Vagina (tissue), 2 donors: ENCODE results near the gene KRT81. TPM values are rescaled to one million over a fixed set of nuclear protein-coding genes. Genes with fewer than 3 reads are reported as not detected.

Source experiments
- DNase-seq, 2 donors: peaks; one replicate each; pipeline ENCODE4 v3.0.0-alpha.2; 2017; ENCODE audit errors: extremely low spot score in 2 of 2
- H3K27ac ChIP-seq: fragments of 200-600 bp; sonication (generic); one replicate; pipeline ENCODE4 v1.5.1; 2019
- H3K27me3 ChIP-seq: fragments of 200-600 bp; sonication (generic); one replicate; pipeline ENCODE4 v1.5.1; 2019
- H3K36me3 ChIP-seq, 2 donors: fragments of 200-600 bp; sonication (generic); one replicate each; pipeline ENCODE4 v1.5.1; 2017 to 2019
- H3K4me1 ChIP-seq: fragments of 200-600 bp; sonication (generic); one replicate; pipeline ENCODE4 v1.5.1; 2019
- H3K4me3 ChIP-seq, 2 donors: fragments of 200-600 bp; sonication (generic); 1 replicate in 1 of 2; 2 replicates in 1 of 2; pipeline ENCODE4 v1.5.1; 2016 to 2019
- H3K9me3 ChIP-seq: fragments of 200-600 bp; sonication (generic); one replicate; pipeline ENCODE4 v1.5.1; 2019
- CTCF ChIP-seq, 3 experiments: fragments of 450-650 bp in 2 of 3; fragments of 200-600 bp in 1 of 3; sonication (generic) in 1 of 3; IDR thresholded peaks; one replicate each; pipeline ENCODE4 v1.5.1; 2017 to 2019; ENCODE audit warnings: antibody characterized with exemption in 3 of 3, mild to moderate bottlenecking in 2 of 3, moderate library complexity in 2 of 3
- POLR2A ChIP-seq, 2 donors: fragments of 450-650 bp; IDR thresholded peaks; one replicate each; pipeline ENCODE4 v1.6.1; 2017; ENCODE audit warnings: antibody characterized with exemption in 2 of 2, mild to moderate bottlenecking in 2 of 2, moderate library complexity in 2 of 2
- POLR2AphosphoS5 ChIP-seq, 2 donors: sonication (generic); formaldehyde crosslinking; IDR thresholded peaks; one replicate each; pipeline ENCODE4 v1.9.0; 2017; ENCODE audit warnings: antibody characterized with exemption in 2 of 2, mild to moderate bottlenecking in 2 of 2, low read depth in 1 of 2; ENCODE audit not compliant: insufficient read depth in 1 of 2
- intact Hi-C: fragments of 100-400 bp; cut with DNase I; formaldehyde crosslinking; loops from one replicate; pipeline ENCODE4 v1.15.1; 2023
- total RNA-seq: library from RNA; depleted of rRNA; stranded (reverse); fragments of >200 nt; gene quantifications from one replicate; pipeline ENCODE4 v1.2.3, GENCODE V29; 2016

KRT81 gene
- total RNA-seq, 1 donor from 2014 or later, result not detected

DNA sequence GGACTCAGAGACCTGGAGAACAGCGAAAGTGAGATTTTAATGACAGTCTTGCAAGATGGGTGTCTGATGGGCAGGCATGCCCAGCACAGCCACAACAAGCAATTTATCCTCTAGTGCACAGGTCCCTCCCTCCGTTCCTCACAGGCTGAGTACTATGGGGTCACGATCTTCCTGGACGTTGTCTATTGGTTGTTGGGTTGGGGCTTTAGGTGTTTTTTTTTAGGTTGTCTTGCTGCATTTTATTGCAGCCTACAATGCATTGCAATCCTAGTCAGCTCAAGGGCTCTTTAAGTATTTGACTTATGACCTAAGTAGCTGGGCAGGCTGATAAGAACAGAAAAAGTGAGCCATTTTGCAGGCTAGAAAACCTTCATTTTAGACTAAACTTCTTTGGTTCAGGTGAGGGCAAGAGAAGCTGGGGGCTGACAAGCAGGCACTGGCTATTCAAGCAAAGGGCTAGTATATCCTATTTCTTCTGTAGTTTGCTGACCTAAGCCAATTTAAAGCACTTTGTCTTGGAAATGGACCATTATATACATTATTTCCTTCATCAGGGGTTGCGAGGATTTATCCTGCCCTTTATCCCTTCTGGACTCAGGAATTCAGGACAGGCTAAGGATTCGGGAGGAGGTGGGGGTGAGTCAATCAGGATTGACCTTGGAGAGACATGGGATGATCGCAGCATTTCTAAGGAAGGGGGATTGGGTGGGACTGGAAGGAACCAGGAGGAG, 52.3 kb downstream of the KRT81 start:
- Histone ChIP-seq H3K4me3 (no peak overlapping the region), H3K36me3 (no peaks in the 10 kb centered on the region), H3K9me3 (no peaks in the 10 kb centered on the region), H3K27me3 (no peaks in the 10 kb centered on the region), H3K4me1 (peaks cover 12% of the 10 kb centered on the region), H3K27ac (no peak overlapping the region)
- TF ChIP-seq POLR2A (IDR thresholded peaks at IDR 0.05) (no peak), POLR2AphosphoS5 (IDR thresholded peaks at IDR 0.05; ENCODE audit: insufficient read depth in 1 of 2, low read depth in 1 of 2) (no peak), CTCF (IDR thresholded peaks at IDR 0.05) (no peak)
- no peak for DNase-seq
- intact Hi-C loops, result no loop called here

DNA sequence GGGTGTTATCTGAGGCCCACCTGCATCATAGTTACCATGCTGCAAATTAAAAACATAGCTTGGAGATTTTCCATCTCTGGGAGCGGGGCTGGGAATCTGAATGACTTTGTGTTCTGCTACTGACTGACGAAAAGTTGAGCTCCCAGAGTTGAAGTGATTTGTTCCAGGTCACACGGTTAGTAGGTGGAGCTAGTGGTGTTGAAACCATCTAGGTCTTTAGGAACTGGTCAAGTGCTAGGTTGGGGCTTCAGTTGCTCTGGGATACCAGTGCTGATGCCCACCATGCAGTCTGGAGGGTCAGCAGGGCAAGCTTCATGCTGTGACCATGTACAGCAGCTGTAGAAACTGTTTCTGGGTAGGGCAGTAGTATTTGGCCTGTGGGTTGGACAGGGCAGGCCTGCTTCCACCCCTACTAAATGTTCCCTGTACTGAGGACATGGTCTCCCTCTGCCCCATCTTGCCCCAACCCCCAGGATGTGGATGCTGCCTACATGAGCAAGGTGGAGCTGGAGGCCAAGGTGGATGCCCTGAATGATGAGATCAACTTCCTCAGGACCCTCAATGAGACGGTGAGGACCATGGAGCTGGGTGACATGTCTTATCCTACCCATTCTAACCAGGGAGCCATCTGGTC, 53.0 kb downstream of the KRT81 start:
- Histone ChIP-seq H3K27me3 (no peaks in the 10 kb centered on the region), H3K4me1 (peaks cover 12% of the 10 kb centered on the region), H3K4me3 (no peak overlapping the region), H3K9me3 (no peaks in the 10 kb centered on the region), H3K27ac (no peak overlapping the region), H3K36me3 (no peaks in the 10 kb centered on the region)
- no peak for DNase-seq
- intact Hi-C loops, result no loop called here
- TF ChIP-seq POLR2A (IDR thresholded peaks at IDR 0.05) (no peak), POLR2AphosphoS5 (IDR thresholded peaks at IDR 0.05; ENCODE audit: insufficient read depth in 1 of 2, low read depth in 1 of 2) (no peak), CTCF (IDR thresholded peaks at IDR 0.05) (no peak)

DNA sequence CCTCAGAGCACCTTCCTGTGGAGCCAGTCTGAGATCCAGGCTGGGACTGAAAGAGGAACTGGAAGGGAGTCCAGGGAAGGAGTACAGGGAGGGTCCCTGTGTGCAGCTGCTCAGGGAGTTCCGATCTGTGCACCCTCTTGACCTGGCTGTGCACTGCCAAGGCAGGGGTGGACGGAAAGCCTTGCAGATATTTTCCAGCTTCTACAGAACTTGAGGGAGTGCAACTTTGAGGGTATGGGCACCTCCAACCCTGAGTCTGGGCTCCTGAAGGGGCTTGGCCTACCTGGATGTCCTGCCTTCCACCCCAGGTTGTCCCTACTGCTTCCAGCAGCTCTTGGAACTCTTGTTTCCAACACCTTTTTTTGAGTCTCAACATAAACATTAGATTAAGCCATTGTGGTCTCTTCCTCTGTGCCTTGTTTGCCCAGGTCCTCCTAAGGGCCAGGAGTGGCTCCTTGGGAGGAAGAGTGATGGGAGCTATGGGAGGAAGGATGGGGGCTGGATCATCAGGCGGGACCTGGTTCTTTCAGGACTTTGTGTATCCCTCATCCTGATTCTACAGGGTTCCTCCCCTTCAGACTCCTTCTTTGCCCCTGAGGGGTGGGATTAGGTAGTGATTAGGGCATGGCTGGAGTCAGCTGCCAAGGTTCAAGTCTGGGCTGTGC, 54.8 kb downstream of the KRT81 start:
- Histone ChIP-seq H3K4me3 (no peak overlapping the region), H3K36me3 (no peaks in the 10 kb centered on the region), H3K9me3 (no peaks in the 10 kb centered on the region), H3K4me1 (peaks cover 24% of the 10 kb centered on the region), H3K27ac (no peak overlapping the region), H3K27me3 (no peaks in the 10 kb centered on the region)
- TF ChIP-seq POLR2AphosphoS5 (IDR thresholded peaks at IDR 0.05; ENCODE audit: insufficient read depth in 1 of 2, low read depth in 1 of 2) (no peak), CTCF (IDR thresholded peaks at IDR 0.05) (no peak), POLR2A (IDR thresholded peaks at IDR 0.05) (no peak)
- intact Hi-C loops, result no loop called here
- no peak for DNase-seq

Other genes starting within 250 kb of the KRT81 start
- gene NR4A1, start 240.1 kb downstream of the KRT81 start, total RNA-seq, result 465 TPM
- 27.7 TPM for gene ATG101, start 221.6 kb downstream of the KRT81 start, total RNA-seq
- gene SMIM41, start 211.8 kb downstream of the KRT81 start, total RNA-seq, result 1.5 TPM
- 7.9 TPM for gene KRT80, start 99.5 kb downstream of the KRT81 start, total RNA-seq
- gene KRT7, start 58.3 kb downstream of the KRT81 start, total RNA-seq, result 7.6 TPM
- not detected for gene KRT86, start 16.9 kb downstream of the KRT81 start, total RNA-seq
- not detected for gene KRT83, start 29.9 kb upstream of the KRT81 start, total RNA-seq
- not detected for gene KRT85, start 75.9 kb upstream of the KRT81 start, total RNA-seq
- not detected for gene KRT84, start 94.1 kb upstream of the KRT81 start, total RNA-seq
- not detected for gene KRT82, start 114.8 kb upstream of the KRT81 start, total RNA-seq
- gene KRT75, start 142.8 kb upstream of the KRT81 start, total RNA-seq, result not detected
- 184 TPM for gene KRT6B, start 160.6 kb upstream of the KRT81 start, total RNA-seq
- 257 TPM for gene KRT6C, start 182.3 kb upstream of the KRT81 start, total RNA-seq
- 7,258 TPM for gene KRT6A, start 201.7 kb upstream of the KRT81 start, total RNA-seq
- 4,247 TPM for gene KRT5, start 228.9 kb upstream of the KRT81 start, total RNA-seq